ENCODE data around the gene ENTPD1. TPM values are rescaled to one million over a fixed set of nuclear protein-coding genes. Genes with fewer than 3 reads are reported as not detected.
"Not testable (repeated sequence)": the region's sequence is repeated elsewhere in the genome, so short reads cannot be mapped to it uniquely, and the experiment has no call there.

Gene ENTPD1, protein sequence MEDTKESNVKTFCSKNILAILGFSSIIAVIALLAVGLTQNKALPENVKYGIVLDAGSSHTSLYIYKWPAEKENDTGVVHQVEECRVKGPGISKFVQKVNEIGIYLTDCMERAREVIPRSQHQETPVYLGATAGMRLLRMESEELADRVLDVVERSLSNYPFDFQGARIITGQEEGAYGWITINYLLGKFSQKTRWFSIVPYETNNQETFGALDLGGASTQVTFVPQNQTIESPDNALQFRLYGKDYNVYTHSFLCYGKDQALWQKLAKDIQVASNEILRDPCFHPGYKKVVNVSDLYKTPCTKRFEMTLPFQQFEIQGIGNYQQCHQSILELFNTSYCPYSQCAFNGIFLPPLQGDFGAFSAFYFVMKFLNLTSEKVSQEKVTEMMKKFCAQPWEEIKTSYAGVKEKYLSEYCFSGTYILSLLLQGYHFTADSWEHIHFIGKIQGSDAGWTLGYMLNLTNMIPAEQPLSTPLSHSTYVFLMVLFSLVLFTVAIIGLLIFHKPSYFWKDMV
- 68.3 TPM for total RNA-seq

DNA sequence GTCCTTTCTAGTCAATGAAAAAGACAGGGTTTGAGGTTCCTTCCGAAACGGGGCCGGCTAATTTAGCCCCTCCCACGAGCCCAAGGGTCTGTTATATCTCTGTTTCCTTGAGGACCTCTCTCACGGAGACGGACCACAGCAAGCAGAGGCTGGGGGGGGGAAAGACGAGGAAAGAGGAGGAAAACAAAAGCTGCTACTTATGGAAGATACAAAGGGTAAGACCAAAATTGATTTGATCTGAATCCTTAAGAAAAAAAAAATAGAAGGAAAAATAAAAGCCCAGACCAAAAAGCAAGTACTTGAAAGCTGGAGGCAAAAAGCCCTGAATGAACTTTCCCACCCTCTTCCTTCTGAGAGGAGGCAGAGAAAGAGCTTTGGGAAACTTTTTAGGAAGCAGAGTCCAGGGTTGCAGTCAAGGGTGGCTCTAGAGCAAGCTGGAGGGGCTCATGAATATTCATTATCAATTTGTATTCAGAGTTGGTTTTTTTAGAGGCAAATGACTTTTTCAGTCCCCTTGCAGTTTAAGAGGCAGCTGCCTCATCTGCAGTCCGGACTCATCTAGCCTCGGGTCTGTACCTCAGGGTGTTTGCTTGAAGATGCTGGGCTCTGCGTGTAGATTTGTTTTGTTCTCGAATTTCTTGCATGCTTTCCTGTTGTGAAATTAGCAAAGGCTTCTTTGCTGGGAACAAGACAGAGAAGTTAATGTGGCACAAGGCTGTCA lies at the start of gene ENTPD1:
ENTPD1 (plus strand) TSS at position 123 of the 721 bp plus-strand sequence; CDS start at position 200, 77 bp downstream.
- DNase-seq (ENCODE audit: low spot score): peak; percentile 16

DNA sequence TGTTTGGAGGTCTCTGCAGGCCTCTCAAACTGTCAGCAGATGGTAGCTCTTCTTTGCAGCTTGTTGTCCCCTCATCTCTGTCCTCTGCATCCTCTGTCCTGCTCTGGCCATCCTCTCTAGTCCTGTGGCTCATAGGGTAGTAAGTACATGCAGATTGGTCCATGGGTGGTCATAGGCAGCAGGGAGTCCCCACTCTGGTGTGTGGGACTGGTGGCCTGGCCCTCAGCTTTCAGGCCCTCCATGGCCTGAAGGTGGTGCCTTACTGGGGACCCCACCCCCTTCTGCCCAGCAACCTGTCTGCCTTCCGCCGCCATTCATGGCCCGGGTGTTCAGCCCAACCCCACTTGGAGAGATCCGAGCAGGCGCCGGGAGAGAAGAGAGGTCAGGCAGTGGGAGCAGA lies 49.4 kb upstream of the ENTPD1 start:
- DNase-seq (ENCODE audit: low spot score): no peak

- no peak for DNase-seq (ENCODE audit: low spot score)
Observed at GRCh38 chr10:95706990-95707389, 49.0 kb upstream of the ENTPD1 start.

DNA sequence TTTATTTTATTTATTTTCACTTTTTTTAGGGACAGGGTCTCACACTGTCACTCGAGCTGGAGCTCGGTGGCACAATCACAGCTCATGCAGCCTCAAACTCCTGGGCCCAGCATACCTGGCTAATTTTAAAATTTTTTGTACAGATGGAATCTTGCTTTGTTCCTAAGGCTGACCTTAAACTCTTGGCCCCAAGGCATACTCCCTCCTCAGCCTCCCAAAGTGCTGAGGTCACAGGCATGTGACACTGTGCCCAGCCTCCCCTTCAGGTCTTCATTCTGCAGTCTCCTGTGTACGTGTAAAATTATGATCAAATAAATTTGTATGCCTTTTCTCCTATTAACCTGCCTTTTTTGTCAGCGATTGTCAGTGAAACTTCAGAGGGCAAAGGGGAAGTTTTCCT lies 44.5 kb upstream of the ENTPD1 start:
- no peak for DNase-seq (ENCODE audit: low spot score)

DNA sequence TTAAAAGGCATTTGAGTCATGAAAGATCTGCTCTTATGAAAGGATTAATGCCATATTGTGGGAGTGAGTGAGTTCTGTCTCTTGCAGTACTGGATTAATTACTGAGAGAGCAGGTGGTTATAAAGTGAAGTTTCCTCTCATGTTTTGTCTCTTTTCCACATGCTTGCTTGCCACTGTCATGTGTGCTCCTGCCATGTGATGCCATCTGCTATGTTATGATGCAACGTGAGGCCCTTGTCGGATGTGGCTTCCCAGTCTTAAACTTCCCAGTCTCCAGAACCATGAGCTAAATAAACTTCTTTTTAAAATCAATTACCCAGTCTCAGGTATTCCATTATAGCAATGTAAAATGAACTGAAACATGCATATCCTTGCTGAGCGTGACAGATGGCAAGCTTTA lies 39.5 kb upstream of the ENTPD1 start:
- DNase-seq (ENCODE audit: low spot score): no peak

- no peak for DNase-seq (ENCODE audit: low spot score)
Observed at GRCh38 chr10:95716866-95717265, 39.1 kb upstream of the ENTPD1 start.

- DNase-seq (ENCODE audit: low spot score): not testable (repeated sequence)
Observed at GRCh38 chr10:95720745-95721144, 35.2 kb upstream of the ENTPD1 start.

- not testable (repeated sequence) for DNase-seq (ENCODE audit: low spot score)
Observed at GRCh38 chr10:95722496-95722895, 33.5 kb upstream of the ENTPD1 start.

DNA sequence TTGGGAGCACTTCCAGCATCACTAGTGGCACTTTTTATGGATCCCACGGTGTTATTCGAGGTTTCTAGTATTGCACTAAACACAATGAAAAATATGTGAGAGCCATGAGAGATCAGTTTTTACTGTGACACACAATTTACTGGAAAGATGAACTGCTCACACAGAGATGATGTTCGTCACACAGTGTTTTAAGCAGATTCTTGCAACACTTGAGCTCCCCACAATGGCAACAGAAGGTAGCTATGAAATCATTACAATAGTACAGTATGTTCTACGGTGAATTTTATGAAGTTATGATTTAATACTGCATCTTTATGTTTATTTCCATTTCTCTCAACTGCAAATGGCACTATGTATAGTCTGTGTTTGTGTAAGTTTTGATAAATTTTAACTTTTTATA lies 27.4 kb upstream of the ENTPD1 start:
- DNase-seq (ENCODE audit: low spot score): no peak

GRCh38 chr10:95729323-95730055 lies 26.5 kb upstream of the ENTPD1 start:
- DNase-seq (ENCODE audit: low spot score): no peak

DNA sequence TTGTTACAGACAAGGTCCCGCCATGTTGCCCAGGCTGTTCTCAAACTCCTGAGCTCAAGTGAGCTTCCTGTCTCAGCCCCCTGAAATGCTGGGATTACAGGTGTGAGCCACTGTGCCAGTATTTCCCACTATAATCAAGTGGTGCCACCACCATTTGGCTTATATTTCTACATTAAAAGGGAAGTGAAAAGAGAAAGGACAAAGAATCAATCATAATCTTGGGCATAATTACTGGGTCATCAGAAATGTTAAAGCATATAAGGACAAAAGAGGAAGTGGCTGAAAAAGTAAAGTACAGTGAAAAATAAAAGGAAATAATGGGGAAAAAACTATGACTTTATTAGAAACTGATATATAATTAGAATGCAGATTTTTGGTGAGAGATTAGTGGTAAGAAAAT lies 25.7 kb upstream of the ENTPD1 start:
- no peak for DNase-seq (ENCODE audit: low spot score)

GRCh38 chr10:95732907-95733306 lies 23.1 kb upstream of the ENTPD1 start:
- DNase-seq (ENCODE audit: low spot score): not testable (repeated sequence)

DNA sequence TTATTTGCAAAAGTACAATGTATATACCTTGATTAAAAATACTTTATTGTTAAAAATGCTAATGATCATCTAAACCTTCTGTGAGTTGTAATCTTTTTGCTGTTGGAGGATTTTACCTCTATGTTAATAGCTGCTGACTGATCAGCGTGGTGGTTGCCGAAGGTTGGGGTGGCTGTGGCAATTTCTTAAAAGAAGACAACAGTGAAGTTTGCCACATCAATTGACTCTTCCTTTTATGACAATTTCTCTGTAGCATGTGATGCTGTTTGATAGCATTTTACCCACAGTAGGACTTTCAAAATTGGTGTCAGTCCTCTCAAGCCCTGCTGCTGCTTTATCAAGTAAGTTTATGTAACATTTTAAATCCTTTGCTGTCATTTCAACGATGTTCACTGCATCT lies 16.9 kb upstream of the ENTPD1 start:
- DNase-seq (ENCODE audit: low spot score): no peak

DNA sequence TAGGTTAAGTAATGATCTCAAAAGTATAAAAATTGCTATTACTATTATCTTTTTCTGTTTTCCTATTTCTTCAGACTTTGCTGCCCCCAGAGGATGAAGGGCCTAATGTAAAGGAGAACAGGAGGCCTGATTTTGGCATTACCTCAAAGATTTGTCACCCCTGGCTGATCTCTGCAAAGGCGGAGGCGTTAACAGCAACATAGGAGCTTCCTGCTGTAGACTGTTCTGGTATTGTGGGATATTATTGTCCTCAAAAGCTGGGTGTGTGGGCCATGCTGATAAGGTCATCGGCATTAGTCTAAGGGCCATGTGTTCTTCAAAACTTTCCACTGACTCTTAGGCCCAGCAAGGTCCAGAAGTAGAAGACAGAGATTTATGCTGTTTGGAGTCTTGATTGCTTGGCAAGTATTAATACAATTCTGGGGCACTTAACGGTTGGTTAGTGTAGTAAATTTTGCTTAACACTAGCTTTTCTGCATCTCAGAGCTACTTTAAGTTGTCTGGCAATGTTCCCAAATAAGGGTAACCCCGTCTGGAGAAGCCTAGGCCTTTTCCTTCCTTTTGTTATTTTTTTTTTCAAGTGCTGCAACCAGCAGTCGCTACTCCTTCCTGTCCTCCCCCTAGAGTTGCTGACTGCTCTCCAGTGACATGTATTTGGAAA lies 14.0 kb upstream of the ENTPD1 start:
- peak; percentile 41 for DNase-seq (ENCODE audit: low spot score)

- DNase-seq (ENCODE audit: low spot score): peak; percentile 67
Observed at GRCh38 chr10:95742485-95742884, 13.5 kb upstream of the ENTPD1 start.

GRCh38 chr10:95742962-95743535 lies 12.9 kb upstream of the ENTPD1 start:
- DNase-seq (ENCODE audit: low spot score): no peak

- DNase-seq (ENCODE audit: low spot score): no peak
Observed at GRCh38 chr10:95745501-95745900, 10.5 kb upstream of the ENTPD1 start.

DNA sequence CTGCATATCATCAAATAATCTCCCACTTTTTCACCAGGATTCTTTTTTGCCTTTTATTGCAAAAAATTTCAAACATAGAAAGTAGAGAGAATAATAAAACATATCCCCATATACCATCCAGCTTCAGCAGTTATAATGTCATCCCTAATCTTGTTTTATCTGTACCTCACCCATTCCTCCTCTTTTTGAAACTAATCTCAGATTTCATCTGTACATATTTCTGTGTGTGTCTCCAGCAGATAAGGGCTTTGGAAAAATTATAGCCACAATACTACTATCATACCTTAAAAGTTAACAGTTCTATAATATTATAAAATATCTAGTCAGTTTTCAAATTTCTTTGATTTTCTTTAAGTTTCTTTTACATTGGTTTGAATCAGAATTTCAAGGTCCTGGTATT lies 7.6 kb upstream of the ENTPD1 start:
- DNase-seq (ENCODE audit: low spot score): no peak

DNA sequence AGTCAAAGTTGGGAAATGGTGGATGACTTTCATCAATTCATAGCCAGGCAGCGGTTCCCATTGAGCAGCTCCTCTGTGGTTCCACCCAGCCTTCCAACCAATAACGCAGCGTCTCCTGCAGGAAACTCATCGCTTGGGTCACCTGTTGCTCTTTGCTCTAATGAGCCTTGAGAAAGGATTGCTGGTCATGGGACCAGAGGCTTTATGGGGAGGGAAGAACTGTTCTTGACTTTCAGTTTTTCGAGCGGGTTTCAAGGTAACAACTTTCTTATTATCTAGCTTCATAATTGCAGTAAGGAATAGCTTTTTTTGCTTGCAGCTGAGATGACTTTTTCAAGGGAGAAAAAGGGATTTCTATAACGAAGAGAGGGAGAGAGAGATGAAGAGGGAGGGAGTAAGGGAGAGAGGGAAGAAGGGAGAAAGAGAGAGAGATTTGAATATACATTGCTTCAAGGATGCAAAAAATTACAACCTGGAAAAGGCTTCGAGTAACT lies 405 bp upstream of the ENTPD1 start:
- peak; percentile 38 for DNase-seq (ENCODE audit: low spot score)

DNA sequence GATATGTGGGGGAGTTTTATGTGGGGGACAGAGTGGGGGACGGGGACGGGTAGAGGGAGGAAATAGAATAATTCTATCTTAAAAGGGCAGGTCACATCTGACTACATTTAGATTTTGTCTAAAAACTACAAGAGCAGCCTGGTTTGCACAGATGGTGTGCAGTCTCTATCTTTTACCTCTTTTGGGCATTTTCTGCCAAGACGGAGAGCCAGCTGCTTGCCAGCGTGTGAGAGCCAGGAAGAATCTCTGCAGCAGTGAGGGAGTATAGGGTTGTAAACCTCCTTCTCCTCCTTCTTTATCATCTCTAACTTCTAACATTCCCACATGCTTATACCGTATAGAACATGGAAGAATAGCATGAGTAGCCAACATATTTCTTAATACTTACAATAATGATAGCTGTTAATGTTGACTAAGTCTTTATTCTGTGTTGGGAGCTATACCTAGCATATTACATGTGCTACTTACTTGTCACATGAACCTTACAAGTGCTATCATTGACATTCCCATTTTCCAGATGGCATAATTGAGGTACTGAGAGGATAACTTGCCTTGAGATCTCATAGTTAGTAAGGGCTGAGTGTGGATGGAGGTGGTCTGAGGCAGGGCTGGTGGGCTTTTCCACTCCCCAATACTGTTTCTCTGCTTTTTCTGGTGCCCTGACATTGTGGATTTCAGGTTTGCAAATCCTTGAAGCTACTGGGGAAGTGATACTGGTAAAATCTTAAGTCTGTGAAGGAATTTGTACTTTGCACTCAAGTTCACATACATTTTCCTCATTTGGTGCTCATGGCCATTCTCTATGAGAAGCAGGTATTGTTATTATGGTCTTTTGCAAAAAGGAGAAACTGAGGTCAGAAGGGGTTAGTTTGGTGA lies 1.1 kb downstream of the ENTPD1 start:
- DNase-seq (ENCODE audit: low spot score): no peak
